ENCODE measurements around the gene MEIG1. TPM values are rescaled to one million over a fixed set of nuclear protein-coding genes. Genes with fewer than 3 reads are reported as not detected.

The MEIG1 gene, protein sequence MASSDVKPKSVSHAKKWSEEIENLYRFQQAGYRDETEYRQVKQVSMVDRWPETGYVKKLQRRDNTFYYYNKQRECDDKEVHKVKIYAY
- 1 to 10 TPM in 1 of 6 donors, under 1 TPM in 1, not detected in 4; 0.44 to 2.0 TPM for total RNA-seq

DNA sequence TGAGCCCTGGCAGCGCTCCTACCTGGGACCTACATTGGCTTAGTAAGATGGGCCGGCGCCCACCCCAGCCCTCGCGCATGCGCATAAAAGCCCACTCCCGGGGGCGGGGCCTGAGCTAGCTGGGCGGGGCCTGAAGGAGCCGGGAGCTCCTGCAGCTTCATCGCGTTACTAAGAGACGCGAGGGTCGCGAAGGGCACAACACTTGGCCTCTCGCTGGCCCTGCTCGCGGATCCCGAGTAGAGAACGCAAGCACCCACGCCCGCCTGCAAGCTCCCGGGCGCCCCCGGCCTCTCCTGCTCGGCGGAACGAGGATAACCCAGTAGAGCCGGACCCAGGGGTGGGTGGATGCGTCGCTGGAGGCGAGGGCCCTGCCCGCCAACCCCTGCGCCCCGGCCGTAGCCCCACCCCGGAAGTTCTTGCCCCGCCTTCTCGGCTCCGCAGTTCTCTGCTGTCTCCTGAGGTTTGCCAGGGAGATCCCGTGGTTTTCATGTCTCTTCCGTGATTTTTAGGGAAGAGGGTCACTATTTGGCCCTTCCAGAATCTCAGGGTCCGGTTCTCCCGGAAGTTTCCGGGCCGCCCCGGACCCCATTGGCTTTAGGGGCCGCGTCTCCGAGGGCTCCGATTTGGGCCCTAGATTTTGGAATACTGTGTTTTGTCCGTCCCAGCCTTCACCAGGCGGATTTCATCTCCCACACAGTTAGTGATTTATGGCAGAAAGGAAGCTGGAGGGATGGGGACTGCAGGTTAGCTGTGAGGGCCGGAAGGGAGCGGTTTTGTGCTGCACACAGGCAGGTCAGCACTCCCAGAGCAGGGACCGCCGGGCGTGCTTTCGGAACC is at the start of gene MEIG1:
MEIG1 (plus strand) TSS at position 168 of the 837 bp plus-strand sequence. CDS start 7,081 bp downstream, outside the sequence.
- no peaks in the 10 kb centered on the region for H3K36me3 ChIP-seq
- 2 to 5% methylated on average over 7 to 35 of the region's 60 CpGs for WGBS, 2 donors
- peak within 1 kb of the TSS; percentile 89 to 95 (median 90) for H3K27ac ChIP-seq
- H3K4me3 ChIP-seq, result peak within 1 kb of the TSS; percentile 76 to 88 (median 83)
- H3K27me3 ChIP-seq, result no peaks in the 10 kb centered on the region
- DNase-seq, result peak; percentile 91 to 99
- peaks cover 9 to 15% (median 11%) of the 10 kb centered on the region in 4 donors for H3K4me1 ChIP-seq
- TF ChIP-seq POLR2AphosphoS5 (IDR thresholded peaks at IDR 0.05) (peak; percentile 24 to 66), POLR2A (IDR thresholded peaks at IDR 0.05) (peak in 3 of 4 donors; percentile 22 to 59 (median 36)), EP300 (IDR thresholded peaks at IDR 0.05) (no peak)
- TF ChIP-seq, protein P1, sequence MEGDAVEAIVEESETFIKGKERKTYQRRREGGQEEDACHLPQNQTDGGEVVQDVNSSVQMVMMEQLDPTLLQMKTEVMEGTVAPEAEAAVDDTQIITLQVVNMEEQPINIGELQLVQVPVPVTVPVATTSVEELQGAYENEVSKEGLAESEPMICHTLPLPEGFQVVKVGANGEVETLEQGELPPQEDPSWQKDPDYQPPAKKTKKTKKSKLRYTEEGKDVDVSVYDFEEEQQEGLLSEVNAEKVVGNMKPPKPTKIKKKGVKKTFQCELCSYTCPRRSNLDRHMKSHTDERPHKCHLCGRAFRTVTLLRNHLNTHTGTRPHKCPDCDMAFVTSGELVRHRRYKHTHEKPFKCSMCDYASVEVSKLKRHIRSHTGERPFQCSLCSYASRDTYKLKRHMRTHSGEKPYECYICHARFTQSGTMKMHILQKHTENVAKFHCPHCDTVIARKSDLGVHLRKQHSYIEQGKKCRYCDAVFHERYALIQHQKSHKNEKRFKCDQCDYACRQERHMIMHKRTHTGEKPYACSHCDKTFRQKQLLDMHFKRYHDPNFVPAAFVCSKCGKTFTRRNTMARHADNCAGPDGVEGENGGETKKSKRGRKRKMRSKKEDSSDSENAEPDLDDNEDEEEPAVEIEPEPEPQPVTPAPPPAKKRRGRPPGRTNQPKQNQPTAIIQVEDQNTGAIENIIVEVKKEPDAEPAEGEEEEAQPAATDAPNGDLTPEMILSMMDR (IDR thresholded peaks at IDR 0.05), result peak in 1 of 6 experiments; percentile 26
- H3K9me3 ChIP-seq, result no peaks in the 10 kb centered on the region
- peak; percentile 98 to 99 for ATAC-seq (ENCODE audit: low FRiP score in 2 of 2)

DNA sequence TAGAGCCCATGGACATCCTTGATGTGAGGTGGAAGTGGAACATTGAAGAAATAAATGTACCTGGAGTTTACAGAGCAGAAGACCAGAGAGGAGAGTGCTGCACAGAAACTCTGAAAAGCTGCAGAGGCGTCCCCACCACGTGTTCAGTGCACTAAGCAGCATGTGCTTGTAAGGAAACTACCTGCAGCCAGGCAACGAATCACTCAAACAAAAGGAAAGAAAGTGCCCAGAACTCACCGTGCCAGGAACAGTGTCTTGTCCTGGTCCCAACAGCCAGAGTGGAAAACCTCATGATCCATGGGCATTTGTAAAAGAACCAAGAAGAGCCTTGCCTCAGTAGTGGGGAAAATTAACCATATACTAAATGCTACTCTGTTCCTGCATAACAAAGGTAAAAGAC is 48.2 kb upstream of the MEIG1 start:
- no peak for ATAC-seq (ENCODE audit: low FRiP score in 2 of 2)
- peaks cover 14 to 65% (median 28%) of the 10 kb centered on the region in 4 donors for H3K36me3 ChIP-seq

DNA sequence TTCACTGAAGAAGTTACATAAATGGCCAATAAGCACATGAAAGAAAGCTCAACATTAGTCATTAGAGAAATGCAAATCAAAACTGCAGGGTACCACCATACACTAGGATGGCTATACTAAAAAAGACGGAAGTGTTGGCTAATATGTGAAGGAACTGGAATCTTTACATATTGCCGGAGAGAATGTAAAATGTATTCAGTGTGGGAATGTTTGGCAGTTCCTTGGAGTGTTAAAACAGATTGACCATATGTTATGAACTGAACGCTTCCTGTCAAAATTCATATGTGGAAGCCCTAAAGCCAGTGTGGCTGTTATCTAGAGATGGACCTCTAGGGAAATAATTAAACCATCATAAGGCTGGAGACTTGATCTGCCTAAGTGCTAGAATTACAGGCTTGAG is 47.4 kb upstream of the MEIG1 start:
- Histone ChIP-seq H3K9me3 (peaks cover 0 to 8% (median 3%) of the 10 kb centered on the region in 4 donors), H3K4me1 (no peaks in the 10 kb centered on the region), H3K27me3 (no peaks in the 10 kb centered on the region), H3K4me3 (no peak overlapping the region), H3K27ac (no peak overlapping the region), H3K36me3 (peaks cover 14 to 70% (median 28%) of the 10 kb centered on the region in 4 donors)
- 96 to 100% methylated on average over 3 of the region's 3 CpGs for WGBS, 2 donors
- no peak for ATAC-seq (ENCODE audit: low FRiP score in 2 of 2)
- TF ChIP-seq EP300 (IDR thresholded peaks at IDR 0.05) (no peak), POLR2AphosphoS5 (IDR thresholded peaks at IDR 0.05) (no peak)
- TF ChIP-seq, protein P1 (IDR thresholded peaks at IDR 0.05), result no peak
- no peak for DNase-seq

More for the DNA sequence above, 48.2 kb upstream of the MEIG1 start:
- Histone ChIP-seq H3K27me3 (no peaks in the 10 kb centered on the region), H3K4me3 (no peak overlapping the region), H3K27ac (no peak overlapping the region), H3K9me3 (no peaks in the 10 kb centered on the region), H3K4me1 (no peaks in the 10 kb centered on the region)
- TF ChIP-seq POLR2A (IDR thresholded peaks at IDR 0.05) (no peak), POLR2AphosphoS5 (IDR thresholded peaks at IDR 0.05) (no peak), EP300 (IDR thresholded peaks at IDR 0.05) (no peak)
- TF ChIP-seq, protein P1 (IDR thresholded peaks at IDR 0.05), result no peak
- WGBS, 2 donors, result 92 to 95% methylated on average over 4 of the region's 4 CpGs
- no peak for DNase-seq

DNA sequence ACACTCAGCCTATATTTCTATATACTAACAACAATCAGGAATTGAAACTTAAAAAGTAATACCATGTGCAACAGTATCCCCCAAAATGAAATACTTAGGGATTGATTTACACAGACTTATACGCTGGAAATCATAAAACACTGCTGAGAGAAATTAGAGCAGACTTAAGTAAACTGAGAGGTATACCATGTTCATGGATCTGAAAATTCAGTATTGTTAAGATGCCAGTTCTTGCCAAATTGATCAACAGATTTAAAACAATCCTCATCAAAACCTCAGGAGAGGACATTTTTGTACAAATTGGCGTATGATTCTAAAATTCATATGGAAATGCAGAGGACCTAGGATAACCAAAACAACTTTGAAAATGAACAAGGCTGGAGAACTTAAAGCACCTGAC is 42.6 kb upstream of the MEIG1 start:
- TF ChIP-seq EP300 (IDR thresholded peaks at IDR 0.05), result no peak
- no peak for TF ChIP-seq POLR2AphosphoS5 (IDR thresholded peaks at IDR 0.05)
- TF ChIP-seq POLR2A (IDR thresholded peaks at IDR 0.05), result no peak
- TF ChIP-seq, protein P1 (IDR thresholded peaks at IDR 0.05), result no peak
- Histone ChIP-seq H3K4me3 (no peak overlapping the region), H3K4me1 (no peaks in the 10 kb centered on the region), H3K9me3 (peaks cover 0 to 21% (median 15%) of the 10 kb centered on the region in 4 donors), H3K27ac (no peak overlapping the region), H3K27me3 (no peaks in the 10 kb centered on the region), H3K36me3 (peaks cover 33 to 81% (median 56%) of the 10 kb centered on the region in 4 donors)
- WGBS, 2 donors, result 94 to 100% methylated on average over 2 of the region's 2 CpGs
- ATAC-seq (ENCODE audit: low FRiP score in 2 of 2) (no peak), DNase-seq (no peak)
